SK-N-SH (cell line): ENCODE results near the gene TNK2. TPM values are rescaled to one million over a fixed set of nuclear protein-coding genes. Genes with fewer than 3 reads are reported as not detected.

ENCODE experiments used
- CTCF ChIA-PET: fragments of 300-600, 350-600 bp; formaldehyde crosslinking; extraction: SDS; loops from one replicate; lab custom pipeline; 2021; lab: Yijun Ruan, JAX
- POLR2A ChIA-PET: fragments of 350-600 bp; sonication (Branson Sonifier 250); formaldehyde crosslinking; extraction: SDS; loops from one replicate; lab custom pipeline; 2020; ENCODE audit warnings: antibody characterized with exemption, inconsistent platforms; lab: Yijun Ruan, JAX
- DNase-seq: peaks from one replicate; pipeline ENCODE4 v3.0.0; 2012
- H2AFZ ChIP-seq: fragments of 200-600 bp; sonication (generic); 2 replicates; pipeline ENCODE4 v1.8.1; 2016; ENCODE audit warnings: antibody characterized with exemption, mild to moderate bottlenecking, low read depth
- H3F3A ChIP-seq: fragments of 200-600 bp; sonication (generic); replicated peaks from 2 replicates; pipeline ENCODE3; 2016; ENCODE audit warnings: antibody characterized with exemption, mild to moderate bottlenecking; ENCODE audit not compliant: insufficient read depth
- H3K27ac ChIP-seq, 2 experiments: fragments of 200-500 bp in 1 of 2; fragments of 200-600 bp in 1 of 2; sonication (Bioruptor generic) in 1 of 2; sonication (generic), shearing (Covaris generic) in 1 of 2; 2 replicates each; pipeline versions ENCODE4 v1.5.1 to v1.6.1; 2014 to 2016; ENCODE audit warnings: low read depth in 2 of 2, inconsistent platforms in 1 of 2, low read length in 1 of 2, mild to moderate bottlenecking in 1 of 2, mixed read lengths in 1 of 2
- H3K27me3 ChIP-seq: fragments of 200-600 bp; sonication (generic), shearing (Covaris generic); 2 replicates; pipeline ENCODE4 v1.6.1; 2016; ENCODE audit warnings: mixed run types; ENCODE audit not compliant: insufficient read depth
- H3K36me3 ChIP-seq, 2 experiments: fragments of 200-500 bp in 1 of 2; fragments of 200-600 bp in 1 of 2; sonication (Bioruptor generic) in 1 of 2; sonication (generic) in 1 of 2; replicated peaks in 1 of 2; 2 replicates each; pipeline versions ENCODE3 to v1.5.1; 2014 to 2016; ENCODE audit warnings: low read length in 1 of 2, mild to moderate bottlenecking in 1 of 2; ENCODE audit not compliant: insufficient read depth in 2 of 2, control insufficient read depth in 1 of 2
- H3K4me1 ChIP-seq, 2 experiments: fragments of 200-500 bp in 1 of 2; fragments of 200-600 bp in 1 of 2; sonication (Bioruptor generic) in 1 of 2; sonication (generic), shearing (Covaris generic) in 1 of 2; 2 replicates each; pipeline versions ENCODE4 v1.5.1 to v1.6.1; 2014 to 2016; ENCODE audit warnings: low read depth in 1 of 2, low read length in 1 of 2, mixed run types in 1 of 2; ENCODE audit not compliant: insufficient read depth in 2 of 2, control insufficient read depth in 1 of 2
- H3K4me2 ChIP-seq: fragments of 200-600 bp; sonication (generic), shearing (Covaris generic); 2 replicates; pipeline ENCODE4 v1.6.1; 2017; ENCODE audit warnings: mixed run types
- H3K4me3 ChIP-seq, 2 experiments: fragments of 200-500 bp in 1 of 2; fragments of 200-600 bp in 1 of 2; sonication (Bioruptor generic) in 1 of 2; sonication (generic), shearing (Covaris generic) in 1 of 2; 2 replicates each; pipeline versions ENCODE4 v1.5.1 to v1.8.1; 2014 to 2016; ENCODE audit warnings: low read depth in 2 of 2, inconsistent platforms in 1 of 2, low read length in 1 of 2, mild to moderate bottlenecking in 1 of 2, mixed read lengths in 1 of 2, moderate library complexity in 1 of 2
- H3K79me2 ChIP-seq: fragments of 200-600 bp; sonication (generic); 2 replicates; pipeline ENCODE4 v1.8.1; 2017; ENCODE audit warnings: mild to moderate bottlenecking; ENCODE audit not compliant: insufficient read depth
- H3K9ac ChIP-seq: fragments of 200-600 bp; sonication (generic); 2 replicates; pipeline ENCODE4 v1.6.1; 2017; ENCODE audit warnings: mixed run types
- H3K9me2 ChIP-seq: fragments of 200-600 bp; sonication (generic); 2 replicates; pipeline ENCODE4 v1.6.1; 2017; ENCODE audit warnings: mixed run types
- H3K9me3 ChIP-seq: fragments of 200-600 bp; sonication (generic); 2 replicates; pipeline ENCODE4 v1.6.1; 2017; ENCODE audit warnings: mixed run types, mild to moderate bottlenecking, moderate library complexity
- H4K20me1 ChIP-seq: fragments of 200-600 bp; sonication (generic); 2 replicates; pipeline ENCODE4 v1.6.1; 2017; ENCODE audit warnings: mild to moderate bottlenecking, mixed run types; ENCODE audit not compliant: insufficient read depth
- CTCF ChIP-seq: fragments of 200-600 bp; sonication (generic); IDR thresholded peaks from 2 replicates; pipeline ENCODE4 v1.6.1; 2017; ENCODE audit warnings: antibody characterized with exemption, mild to moderate bottlenecking, moderate library complexity
- ELF1 ChIP-seq: IDR thresholded peaks from 2 replicates; pipeline ENCODE4 v1.4.0; 2012
- EP300 ChIP-seq, 2 experiments: IDR thresholded peaks; 2 replicates each; pipeline versions ENCODE4 v1.4.0 to v1.6.1; 2012; ENCODE audit warnings: borderline replicate concordance in 1 of 2, low read depth in 1 of 2, low read length in 1 of 2
- EZH2phosphoT487 ChIP-seq: fragments of 200-600 bp; sonication (generic); IDR thresholded peaks from 2 replicates; pipeline ENCODE4 v1.6.1; 2017; ENCODE audit warnings: low read depth, mixed run types, mild to moderate bottlenecking, antibody characterized with exemption, moderate library complexity, borderline replicate concordance
- FOXM1 ChIP-seq: IDR thresholded peaks from 2 replicates; pipeline ENCODE4 v1.4.0; 2012; ENCODE audit warnings: low read depth, mild to moderate bottlenecking
- MXI1 ChIP-seq: IDR thresholded peaks from 2 replicates; pipeline ENCODE4 v1.6.1; 2012; ENCODE audit warnings: mild to moderate bottlenecking, low read depth, low read length, improper control_type of control experiment
- NRF1 ChIP-seq: IDR thresholded peaks from 2 replicates; pipeline ENCODE4 v1.6.1; 2012; ENCODE audit warnings: low read depth, mild to moderate bottlenecking, low read length
- POLR2AphosphoS5 ChIP-seq: IDR thresholded peaks from 2 replicates; pipeline ENCODE4 v1.6.1; 2012; ENCODE audit warnings: low read depth, low read length
- RCOR1 ChIP-seq: fragments of 150-350 bp; IDR thresholded peaks from 2 replicates; pipeline ENCODE4 v1.6.1; 2017; ENCODE audit warnings: antibody characterized with exemption, low read length
- REST ChIP-seq: IDR thresholded peaks from 2 replicates; pipeline ENCODE4 v1.6.1; 2012; ENCODE audit warnings: mild to moderate bottlenecking, low read depth, low read length, moderate library complexity
- RFX5 ChIP-seq: IDR thresholded peaks from 2 replicates; pipeline ENCODE4 v1.6.1; 2012; ENCODE audit warnings: mild to moderate bottlenecking, improper control_type of control experiment, low read length
- SIN3A ChIP-seq: IDR thresholded peaks from 2 replicates; pipeline ENCODE4 v1.6.1; 2012; ENCODE audit warnings: low read depth, mild to moderate bottlenecking, low read length, moderate library complexity, borderline replicate concordance
- SMC3 ChIP-seq: IDR thresholded peaks from 2 replicates; pipeline ENCODE4 v1.6.1; 2012; ENCODE audit warnings: low read depth, low read length, improper control_type of control experiment
- TEAD4 ChIP-seq: IDR thresholded peaks from 2 replicates; pipeline ENCODE4 v1.4.0; 2012; ENCODE audit warnings: mild to moderate bottlenecking, borderline replicate concordance; ENCODE audit not compliant: insufficient read depth
- USF1 ChIP-seq: IDR thresholded peaks from 2 replicates; pipeline ENCODE4 v1.4.0; 2012; ENCODE audit warnings: low read depth, borderline replicate concordance
- ZBTB33 ChIP-seq: IDR thresholded peaks from 2 replicates; pipeline ENCODE4 v1.4.0; 2012; ENCODE audit warnings: low read depth, borderline replicate concordance
- WGBS: methylation state at CpG from one replicate; pipeline ENCODE4 v1.1.6; 2017; ENCODE audit warnings: low lambda C conversion rate; 5-methylcytosine and 5-hydroxymethylcytosine counted together
- polyA plus RNA-seq, 3 experiments: library from polyadenylated mRNA; depleted of rRNA; stranded (reverse); fragments of >200 nt; gene quantifications; 2 replicates each; pipeline ENCODE4 v1.2.3, GENCODE V29; 2012

The TNK2 gene
- polyA plus RNA-seq, 1 of the 3 experiments (the other 2 are of a cell fraction): 17.3 TPM

- 80% methylated on average over 24 of the region's 24 CpGs for WGBS
- ChIA-PET POLR2A (no interaction called here), CTCF (interaction anchor here (0.8 to 1.6 kb wide), 2 partner anchors 15 to 80 kb away, joined by 3 read pairs; no protein-coding TSS in a partner anchor)
- no peaks in the 10 kb centered on the region for H3K9me2 ChIP-seq
- no peak overlapping the region for H3K9ac ChIP-seq
- no peak for DNase-seq
- no peaks in the 10 kb centered on the region for H3K79me2 ChIP-seq
- no peak overlapping the region for H3K27ac ChIP-seq
- H3K36me3 ChIP-seq: no peaks in the 10 kb centered on the region
- TF ChIP-seq USF1 (no peak), EZH2phosphoT487 (no peak), REST (no peak), POLR2AphosphoS5 (no peak), FOXM1 (no peak), EP300 (IDR thresholded peaks at IDR 0.05; ENCODE audit: borderline replicate concordance in 1 of 2, low read depth in 1 of 2, low read length in 1 of 2) (no peak), RFX5 (no peak), ELF1 (no peak), CTCF (no peak), TEAD4 (no peak), RCOR1 (no peak), SMC3 (no peak), MXI1 (no peak), NRF1 (no peak), ZBTB33 (no peak), SIN3A (no peak)
- peaks cover 0 to 9% of the 10 kb centered on the region in 2 experiments; a peak in 1 of 4 replicates for H3K4me1 ChIP-seq
- no peaks in the 10 kb centered on the region for H3K27me3 ChIP-seq
- H3K4me2 ChIP-seq: no peak overlapping the region
- no peak overlapping the region for H2AFZ ChIP-seq
- H3K4me3 ChIP-seq: no peak overlapping the region
- no peaks in the 10 kb centered on the region for H4K20me1 ChIP-seq
- no peaks in the 10 kb centered on the region for H3K9me3 ChIP-seq
- H3F3A ChIP-seq: no peaks in the 10 kb centered on the region
Measured at GRCh38 chr3:195813916-195814640, 94.3 kb downstream of the TNK2 start.
